Activated T-cell treated with anti-CD3 and anti-CD28 coated beads, Interleukin-2, amount 50 U/mL, for 48 hours (primary cell): Measurements from ENCODE around the gene CRABP1.

Source experiments
- DNase-seq, 2 experiments: peaks; one replicate each; pipeline ENCODE4 v3.0.0-alpha.2; 2020

CRABP1 gene

GRCh38 chr15:78317145-78317836 lies 22.9 kb upstream of the CRABP1 start:
- no peak for DNase-seq

GRCh38 chr15:78319588-78319987 lies 20.6 kb upstream of the CRABP1 start:
- DNase-seq = no peak

DNA sequence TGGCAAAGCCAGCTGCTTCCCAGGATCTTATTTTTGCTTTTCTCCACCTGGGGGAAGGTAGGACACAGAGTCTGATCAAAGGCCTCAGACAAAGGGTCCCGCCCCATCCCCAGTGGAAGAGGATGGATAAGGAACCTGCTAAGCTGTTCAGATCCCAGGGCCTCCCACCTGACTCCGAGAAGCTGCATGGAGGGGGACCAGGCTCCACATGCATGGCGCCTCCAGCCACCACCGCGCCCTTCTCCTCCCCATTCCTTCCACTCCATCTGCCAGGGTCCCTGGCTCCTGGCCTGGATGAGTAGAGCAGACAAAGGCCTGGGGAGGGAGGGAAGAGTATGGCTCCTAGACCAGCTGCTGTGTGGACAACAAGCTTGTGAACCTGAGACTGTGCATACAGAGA lies 20.0 kb upstream of the CRABP1 start:
- no peak for DNase-seq

DNA sequence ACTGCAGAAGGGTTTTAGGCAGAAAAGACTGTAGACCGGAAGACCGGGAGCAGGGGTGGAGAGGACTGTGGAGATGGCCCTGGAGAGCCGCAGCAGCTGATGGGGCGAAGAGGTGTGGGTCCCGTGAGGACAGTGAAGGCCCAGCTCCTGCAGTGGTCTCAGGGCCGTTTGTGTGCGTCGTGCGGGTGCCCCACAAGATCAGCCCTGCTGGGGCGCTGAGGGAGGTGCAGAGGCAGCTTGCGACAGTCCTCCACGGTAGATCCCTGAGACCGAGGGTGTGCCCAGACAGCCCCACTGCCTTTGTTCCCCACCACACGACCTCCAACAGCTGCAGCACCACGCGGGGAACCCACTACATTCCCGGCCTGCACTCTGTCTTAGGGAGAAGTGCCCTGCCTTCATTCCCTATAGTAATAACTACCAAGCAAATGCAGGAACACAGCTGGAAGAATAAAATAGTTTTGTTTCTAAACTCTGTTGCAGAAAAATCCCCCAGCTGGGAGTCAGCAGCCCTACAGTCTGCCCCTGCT lies 19.0 kb upstream of the CRABP1 start:
- no peak for DNase-seq

GRCh38 chr15:78321786-78322185 lies 18.4 kb upstream of the CRABP1 start:
- DNase-seq = no peak

DNA sequence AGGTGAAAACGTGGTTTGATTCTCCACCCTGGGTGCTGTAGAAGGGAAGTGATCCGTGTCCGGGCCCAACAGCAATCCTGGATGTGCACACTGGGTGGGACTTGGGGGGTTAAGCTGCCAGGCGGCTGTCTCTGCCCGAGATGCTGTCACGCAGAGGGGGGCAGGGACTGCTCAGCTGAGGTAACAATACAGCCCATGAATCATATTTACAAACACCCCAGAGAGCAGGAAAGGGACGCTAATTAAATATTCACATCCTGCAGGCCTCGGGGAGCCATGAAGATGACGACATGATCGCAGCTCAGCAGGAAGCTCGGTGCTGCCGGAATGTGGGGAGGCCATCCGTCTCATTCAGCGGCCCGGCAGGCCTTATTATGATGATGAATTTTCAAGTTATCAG lies 17.9 kb upstream of the CRABP1 start:
- DNase-seq = no peak

- no peak for DNase-seq
These were observed 17.2 kb upstream of the CRABP1 start for GRCh38 chr15:78322724-78323521.

DNA sequence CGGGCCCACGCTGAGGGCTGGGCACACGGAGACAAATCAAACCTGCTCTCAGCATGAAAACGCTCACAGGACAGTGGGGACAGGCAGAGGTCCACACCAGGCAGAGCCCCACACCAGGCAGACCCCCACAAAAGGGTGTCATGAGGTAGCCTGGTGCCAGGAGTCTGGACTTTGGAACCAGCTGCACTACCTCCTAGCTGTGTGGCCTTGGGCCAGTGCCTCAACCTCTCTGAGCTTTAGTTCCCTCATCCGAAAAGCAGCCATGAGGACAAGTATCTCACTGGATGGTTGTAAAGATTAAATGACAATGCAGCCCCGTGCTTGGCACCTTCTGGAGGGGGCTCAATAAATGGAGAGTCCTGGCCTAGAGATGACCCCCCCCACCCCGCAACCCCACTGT lies 16.5 kb upstream of the CRABP1 start:
- DNase-seq = no peak

GRCh38 chr15:78324144-78324543 lies 16.0 kb upstream of the CRABP1 start:
- DNase-seq = no peak

- DNase-seq = no peak
These were observed 14.9 kb upstream of the CRABP1 start for GRCh38 chr15:78325092-78325843.

- no peak for DNase-seq
These were observed 12.7 kb upstream of the CRABP1 start for GRCh38 chr15:78327466-78327865.

DNA sequence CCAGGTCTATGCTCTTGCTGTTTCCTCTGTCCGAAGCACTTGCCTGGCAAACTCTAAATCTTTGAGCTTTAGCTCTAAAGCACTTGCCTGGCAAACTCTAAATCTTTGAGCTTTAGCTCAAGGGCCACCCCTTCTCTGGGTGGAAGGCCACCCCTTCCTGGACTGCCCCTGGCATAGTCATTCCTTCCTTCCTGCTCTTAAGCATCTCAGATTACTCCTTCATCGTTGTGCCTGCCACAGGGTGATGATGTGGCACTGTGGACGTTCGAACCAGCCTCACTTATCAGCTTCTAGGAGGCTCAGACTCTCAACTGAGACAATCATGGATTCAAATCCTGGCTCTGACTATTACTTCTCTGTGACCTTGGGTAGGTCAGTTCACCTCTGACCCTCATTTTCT lies 10.5 kb upstream of the CRABP1 start:
- DNase-seq = no peak

GRCh38 chr15:78334845-78335244 lies 5.3 kb upstream of the CRABP1 start:
- no peak for DNase-seq

GRCh38 chr15:78335985-78336384 lies 4.2 kb upstream of the CRABP1 start:
- no peak for DNase-seq

- no peak for DNase-seq
These were observed 1.4 kb upstream of the CRABP1 start for GRCh38 chr15:78338781-78339180.

DNA sequence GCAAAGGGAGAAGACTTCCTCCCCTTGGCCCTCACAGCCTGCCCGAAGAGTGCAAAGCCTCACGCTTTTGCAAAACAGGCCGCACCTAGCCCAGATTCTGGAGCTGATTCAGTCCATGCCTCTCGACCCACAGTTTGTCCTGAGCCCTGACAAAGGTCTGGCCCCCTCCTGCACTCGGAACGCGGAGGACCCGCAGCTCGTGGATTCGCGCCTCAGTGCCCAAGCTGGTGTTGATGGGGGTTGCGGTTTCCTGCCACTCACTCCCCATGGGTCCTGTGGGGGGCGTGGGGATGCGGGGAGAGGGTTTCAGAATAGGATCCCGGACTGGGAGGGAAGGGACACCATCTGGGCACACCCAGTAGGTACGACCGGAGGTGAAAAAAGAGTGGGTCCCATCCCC lies 594 bp upstream of the CRABP1 start:
- DNase-seq = no peak

DNA sequence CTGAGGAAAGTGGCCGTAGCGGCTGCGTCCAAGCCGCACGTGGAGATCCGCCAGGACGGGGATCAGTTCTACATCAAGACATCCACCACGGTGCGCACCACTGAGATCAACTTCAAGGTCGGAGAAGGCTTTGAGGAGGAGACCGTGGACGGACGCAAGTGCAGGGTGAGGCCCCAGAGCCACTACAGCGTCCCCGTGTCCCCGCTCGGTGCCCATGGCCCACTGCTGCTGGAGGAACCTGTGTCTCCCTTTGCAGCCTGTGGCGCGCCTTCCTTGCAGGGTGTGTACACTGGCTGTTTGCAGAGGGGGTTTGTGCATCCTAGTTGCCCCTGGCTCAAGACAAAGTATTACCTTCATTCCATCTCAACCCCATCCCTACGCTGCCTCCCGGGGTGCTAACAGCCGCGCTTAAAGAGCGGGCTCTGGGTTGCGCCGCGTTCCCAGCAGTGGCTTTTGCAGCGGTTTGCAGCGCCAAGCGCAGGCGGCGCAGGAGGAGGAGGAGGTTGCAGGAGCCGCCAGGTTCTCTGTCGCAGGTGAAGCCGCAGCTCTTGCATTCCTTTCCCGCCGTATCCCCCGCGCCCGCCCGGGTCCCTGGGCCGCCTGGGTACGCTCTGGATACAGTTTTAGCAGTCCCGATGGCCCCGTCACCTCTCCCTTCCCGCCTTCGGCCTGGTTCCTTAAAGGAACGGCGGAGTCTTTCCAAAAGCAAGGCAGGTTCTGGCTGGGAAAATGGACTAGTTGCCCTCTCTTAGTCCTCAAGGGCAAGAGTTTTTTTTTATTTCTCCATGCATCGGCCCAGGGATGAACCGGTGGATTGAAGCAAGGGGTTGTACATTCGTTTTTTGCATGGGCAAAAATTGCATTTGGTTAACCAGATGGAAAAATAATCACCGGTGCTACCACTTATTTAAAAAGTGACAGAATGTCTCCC lies 1.2 kb downstream of the CRABP1 start:
- no peak for DNase-seq

DNA sequence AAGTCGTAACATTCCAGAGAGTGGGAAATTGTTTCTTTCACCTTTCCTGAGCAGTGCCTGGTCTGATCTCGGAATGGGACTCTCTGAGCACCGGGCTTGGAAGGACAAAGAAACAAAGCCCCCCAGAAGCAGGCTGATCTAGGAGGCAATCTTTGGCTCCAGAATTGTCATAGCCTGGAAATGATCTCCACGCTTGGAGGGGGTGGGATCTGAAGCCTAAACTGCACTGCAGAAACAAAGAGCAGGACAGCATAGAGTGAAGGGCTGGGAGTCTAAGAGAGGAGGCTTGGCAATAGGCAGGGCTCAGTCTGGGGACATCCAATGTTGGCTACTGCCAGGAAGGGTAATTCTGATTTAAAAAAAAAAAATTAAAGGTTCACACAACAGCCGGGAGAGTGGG lies 1.9 kb downstream of the CRABP1 start:
- no peak for DNase-seq

DNA sequence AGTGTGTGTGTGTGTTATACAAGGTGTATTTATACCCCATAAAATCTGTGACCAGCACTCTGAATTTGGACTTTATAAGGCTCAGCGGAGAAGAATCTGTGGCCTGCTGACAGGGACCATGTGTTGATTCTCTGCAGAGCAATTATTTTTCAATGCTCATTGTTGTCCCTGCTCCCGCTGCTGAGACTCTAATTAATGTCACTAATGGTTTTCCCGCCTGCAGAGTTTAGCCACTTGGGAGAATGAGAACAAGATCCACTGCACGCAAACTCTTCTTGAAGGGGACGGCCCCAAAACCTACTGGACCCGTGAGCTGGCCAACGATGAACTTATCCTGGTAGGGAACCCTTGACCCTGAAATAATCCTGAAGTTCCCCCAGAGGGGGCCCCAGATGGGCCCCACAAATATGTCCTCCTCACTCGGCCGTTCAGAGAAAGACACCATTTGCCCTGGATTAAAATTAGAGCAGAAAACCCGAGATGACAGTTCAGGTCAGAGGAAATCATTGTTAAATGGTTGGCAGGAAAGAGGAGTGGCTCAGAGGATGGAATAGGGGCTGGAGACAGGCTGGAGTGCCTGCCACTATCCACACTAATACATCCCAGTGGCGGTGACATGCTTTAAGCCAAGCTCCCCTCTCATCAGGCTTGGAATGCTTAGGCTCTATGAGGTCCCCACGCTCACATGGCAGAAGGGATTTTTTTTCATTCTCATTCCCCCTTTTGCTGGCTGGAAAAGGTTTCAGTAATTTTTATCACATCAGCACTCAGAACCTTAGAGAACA lies 3.3 kb downstream of the CRABP1 start:
- no peak for DNase-seq

GRCh38 chr15:78345396-78346125 lies 5.4 kb downstream of the CRABP1 start:
- DNase-seq = no peak
